GM18868 (cell line): ENCODE results near the gene TNK2.

Experiments
- ATAC-seq: cut with Tn5 transposase; IDR thresholded peaks from one replicate; pipeline ENCODE4 v1.9.1; 2021; ENCODE audit warnings: mild to moderate bottlenecking, moderate library complexity; ENCODE audit not compliant: unreplicated experiment

Gene TNK2

DNA sequence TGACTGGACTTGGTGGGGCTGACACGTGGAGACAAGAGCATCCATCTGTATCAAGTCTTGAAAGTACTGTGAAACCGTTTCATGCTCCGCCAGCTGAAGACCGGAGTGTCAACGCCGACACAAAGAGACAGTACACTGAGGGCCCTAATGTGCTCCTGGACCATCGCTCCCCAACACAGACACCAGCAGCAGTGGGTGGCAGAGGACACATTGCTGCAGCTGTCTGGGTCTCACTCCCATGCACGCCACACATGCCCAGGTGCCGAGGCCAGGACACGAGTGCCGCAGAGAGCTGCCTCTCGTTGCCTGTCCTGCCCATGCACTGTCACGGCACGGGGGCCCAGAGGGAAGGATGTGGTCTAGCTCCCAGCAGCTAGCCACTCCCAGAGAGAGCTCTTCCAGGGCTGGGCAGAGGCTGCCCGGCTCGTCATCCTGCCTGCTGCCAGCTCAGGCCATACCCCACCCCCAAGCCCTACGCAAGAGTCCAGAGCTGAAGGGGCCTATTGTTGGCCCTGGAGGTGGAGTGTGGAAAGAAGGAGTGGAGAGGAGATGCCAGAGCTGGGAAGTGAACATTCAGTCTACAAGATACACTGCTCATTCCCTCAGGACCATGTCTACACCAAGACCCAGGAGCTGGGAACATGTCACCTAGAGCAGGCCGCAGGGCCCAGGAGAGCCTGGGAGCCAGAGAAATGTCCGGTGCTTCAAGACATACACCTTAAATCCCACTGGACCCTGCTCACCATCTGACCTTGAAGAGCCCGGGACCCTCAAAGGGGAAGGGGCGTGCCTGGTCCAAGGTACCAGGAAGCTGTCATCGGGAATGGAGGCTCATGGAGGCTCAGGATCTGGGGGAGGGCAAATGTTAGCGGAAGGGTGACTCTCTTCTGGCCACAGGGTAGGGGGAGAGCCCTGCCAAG lies 7.7 kb downstream of the TNK2 start:
- ATAC-seq, result peak; percentile 44

DNA sequence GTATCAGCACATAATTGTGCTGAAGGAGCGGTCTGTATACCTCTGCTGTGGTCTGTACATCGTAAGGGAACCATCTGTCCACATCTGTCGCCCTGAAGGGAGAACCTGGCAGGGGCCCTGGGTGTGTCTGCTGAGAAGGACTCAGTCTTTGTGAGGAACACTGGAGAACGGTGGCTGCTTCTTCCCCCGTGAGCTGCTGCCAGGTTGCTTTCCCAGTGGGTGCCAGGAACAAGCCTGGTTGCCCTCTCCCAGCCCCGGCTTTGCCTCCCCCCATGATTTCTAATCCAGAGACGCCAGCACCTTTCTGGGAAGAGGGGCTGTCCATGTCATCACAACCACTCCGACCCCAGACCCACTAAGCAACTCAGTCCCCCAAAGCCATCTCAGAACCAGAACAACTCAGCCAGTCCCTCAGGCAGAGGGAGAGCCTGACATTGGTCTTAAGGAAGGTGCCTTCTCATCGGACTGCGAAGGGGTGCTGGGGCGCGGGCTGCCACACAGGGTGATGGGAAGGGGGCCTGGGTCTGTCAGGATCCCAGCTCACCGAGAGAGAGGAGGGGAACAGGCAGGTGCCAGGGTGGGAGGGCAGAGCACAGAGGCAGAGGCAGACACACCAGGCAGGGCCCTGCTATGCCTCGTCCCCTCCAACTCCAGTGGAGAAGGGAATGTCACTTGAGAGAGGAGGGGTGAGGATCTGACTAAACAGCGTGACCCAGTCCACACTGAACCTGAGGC lies 8.5 kb downstream of the TNK2 start:
- peak; percentile 3 for ATAC-seq

DNA sequence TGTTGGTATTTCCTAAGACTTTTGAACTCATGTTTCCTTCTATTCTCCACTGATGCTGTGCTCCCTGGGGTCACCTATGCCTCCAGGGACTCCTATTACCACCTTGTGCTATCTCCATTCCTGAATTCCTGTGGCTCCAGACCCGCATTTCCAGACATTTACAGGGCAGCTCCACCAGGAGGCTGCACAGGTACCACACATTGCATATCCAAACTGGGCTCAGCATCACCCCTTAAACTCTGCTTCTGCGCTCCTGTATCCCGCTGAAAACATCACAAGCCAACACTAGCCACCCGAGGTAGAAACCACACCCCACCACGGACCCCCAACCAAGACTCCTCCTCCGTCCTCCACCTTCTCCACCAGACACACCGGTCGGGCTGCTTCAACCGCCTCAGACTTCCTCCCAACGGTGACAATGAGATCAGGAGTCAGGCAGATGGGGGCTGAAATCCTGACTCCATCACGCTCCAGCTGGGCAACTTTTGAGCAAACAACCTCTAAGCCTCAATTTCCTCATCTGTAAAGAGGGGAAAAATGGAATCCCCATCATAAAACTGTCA lies 10.4 kb downstream of the TNK2 start:
- no peak for ATAC-seq

DNA sequence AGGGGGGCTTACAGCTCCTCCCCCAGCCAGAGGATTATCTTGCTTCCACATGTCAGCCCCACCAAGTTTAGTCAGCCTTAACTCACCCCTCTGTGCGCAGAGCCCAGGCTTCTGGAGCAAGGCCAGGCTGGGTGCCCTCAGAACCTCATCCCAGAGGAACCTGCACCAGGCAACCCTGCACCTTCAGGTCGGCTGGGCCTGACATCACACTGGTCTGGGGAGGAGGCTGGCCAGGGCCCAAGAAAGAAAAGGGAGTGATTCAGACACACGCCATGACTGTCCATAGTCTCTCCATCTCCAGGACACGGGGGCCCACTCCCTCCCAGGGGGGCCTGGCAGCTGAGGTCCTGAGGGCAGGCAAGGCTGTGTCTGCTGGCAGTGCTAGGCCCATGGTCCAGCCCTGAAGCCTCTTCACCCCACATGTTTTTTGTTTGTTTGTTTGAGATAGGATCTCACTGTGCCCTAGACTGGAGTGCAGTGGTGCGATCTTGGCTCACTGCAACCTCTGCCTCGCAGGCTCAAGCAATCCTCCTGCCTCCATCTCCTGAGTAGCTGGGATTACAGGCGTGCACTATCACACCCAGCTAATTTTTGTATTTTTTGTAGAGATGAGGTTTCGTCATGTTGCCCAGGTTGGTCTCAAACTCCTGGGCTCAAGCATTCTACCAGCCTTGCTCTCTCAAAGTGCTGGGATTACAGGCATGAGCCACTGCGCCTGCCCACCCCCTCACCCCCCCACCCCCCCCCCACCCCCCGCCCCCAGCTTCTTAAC lies 11.1 kb downstream of the TNK2 start:
- no peak for ATAC-seq

DNA sequence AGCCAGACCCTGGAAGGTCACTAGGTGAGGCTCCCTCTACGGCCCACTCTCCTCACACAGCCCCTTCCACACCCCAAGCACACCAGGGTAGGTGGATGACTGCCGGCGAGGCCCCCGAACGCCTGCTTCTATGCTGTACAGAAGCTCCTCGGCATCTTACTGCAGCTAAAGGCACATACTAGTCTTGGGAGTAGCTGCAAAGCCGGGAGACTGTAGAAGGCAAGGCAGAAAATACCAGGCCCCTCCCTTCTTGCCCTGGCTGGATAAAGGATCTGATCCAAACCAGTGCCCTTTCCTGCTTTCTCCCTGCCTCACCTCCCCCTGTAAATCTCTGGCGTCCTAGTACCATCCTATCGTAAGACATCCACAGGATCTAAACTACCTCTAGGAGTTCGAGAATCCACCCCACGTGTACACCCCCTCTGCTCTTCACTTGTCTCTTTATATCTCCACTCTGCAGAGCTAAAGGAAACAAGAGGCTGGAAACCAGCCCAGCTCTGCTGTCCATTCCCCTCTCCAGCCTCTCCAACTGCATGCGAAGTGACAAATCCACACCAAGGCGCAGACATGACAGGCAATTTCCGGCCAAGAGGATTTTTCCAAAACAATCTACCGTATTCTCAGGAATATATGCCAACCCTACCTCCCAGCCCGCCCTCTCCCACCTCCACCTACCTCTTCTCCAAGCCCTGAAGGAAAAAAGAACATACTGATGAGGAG lies 11.8 kb downstream of the TNK2 start:
- peak; percentile 7 for ATAC-seq

DNA sequence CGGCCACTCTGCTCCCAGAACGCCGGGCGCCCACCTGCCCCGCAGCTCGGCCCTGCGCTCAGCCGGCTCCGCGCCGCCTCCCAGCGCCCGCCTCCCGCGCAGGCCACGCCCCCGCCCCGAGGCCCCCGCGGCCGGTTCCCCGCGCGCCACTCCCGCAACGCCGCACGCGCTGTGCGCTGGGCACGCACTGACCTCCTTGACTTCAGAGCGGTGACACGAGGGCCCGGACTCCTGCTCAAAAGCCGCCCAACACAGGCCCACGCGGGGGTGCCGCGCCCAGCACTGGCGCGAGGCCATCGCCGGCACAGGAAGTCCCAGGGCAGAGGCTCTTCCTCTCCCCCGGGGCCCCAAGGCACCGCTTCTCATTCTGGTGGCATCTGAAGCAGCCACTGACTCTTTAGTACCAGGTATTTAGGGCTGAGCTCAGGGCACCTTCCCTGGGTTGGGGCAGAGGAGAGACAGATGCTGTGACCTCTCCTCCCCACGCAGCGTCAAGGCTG lies 12.4 kb downstream of the TNK2 start:
- ATAC-seq, result peak; percentile 47

DNA sequence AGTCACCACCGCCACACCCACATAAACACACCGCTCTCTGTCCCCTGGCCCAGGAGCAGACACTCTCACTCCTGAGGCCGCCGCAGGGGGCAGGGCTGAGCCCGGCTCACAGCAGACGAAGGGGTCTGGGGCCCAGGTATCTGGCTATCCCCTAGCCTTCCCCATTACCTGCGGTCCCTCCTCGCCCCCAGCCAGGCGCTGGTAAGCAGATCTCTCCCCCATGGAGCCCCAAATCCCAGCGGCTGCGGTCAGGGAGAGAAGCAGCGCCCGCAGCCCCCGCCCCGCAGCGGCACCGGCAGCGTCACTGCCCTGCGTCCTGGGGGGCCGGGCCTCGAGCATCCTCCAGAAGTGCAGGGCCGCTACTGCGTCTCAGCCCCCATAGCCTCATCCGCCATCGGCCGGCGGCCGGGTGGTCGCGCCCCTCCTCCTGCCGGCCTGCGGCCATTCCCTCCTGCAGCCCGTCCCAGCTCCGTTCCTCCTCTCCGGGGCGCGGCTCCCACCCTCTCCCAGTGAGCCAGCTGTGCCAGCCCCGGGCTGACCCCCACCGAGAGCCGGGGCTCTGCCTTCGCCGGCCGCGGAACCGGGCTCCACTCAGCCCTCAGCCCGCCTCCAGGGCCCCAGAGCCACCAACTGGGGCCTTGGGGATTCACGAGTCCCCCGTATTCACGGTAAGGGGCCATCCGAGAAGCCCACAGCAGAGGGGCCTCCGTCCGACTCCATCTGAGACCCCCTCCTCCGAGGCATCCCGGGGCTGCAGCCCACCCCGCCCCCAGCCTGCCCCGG lies 13.1 kb downstream of the TNK2 start:
- peak; percentile 55 for ATAC-seq

DNA sequence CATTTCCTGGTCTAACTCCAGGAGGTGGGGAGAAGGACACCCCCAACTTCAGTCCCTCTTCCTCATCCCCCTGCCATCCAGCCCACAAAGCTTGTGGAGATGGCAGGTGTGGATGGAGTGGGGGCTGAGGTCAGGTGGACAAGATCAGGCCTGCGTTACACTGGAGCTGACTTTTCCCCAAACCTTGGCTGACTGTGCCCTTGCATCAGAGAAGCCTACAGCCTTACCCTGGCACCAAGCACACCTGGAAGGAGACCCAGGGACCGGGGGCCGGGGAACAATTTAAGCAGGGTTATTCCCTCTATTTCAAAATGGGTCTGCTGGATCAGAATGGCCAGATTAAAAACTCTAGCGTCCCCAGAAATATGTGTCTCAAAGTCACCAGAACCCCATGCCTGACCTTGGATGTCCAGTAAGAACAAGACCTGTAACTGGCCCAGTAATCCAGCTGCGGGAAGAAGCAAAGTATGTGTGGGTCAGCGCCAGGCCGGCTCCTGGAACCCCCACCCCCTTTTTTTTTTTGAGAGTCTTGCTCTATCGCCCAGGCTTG lies 14.4 kb downstream of the TNK2 start:
- no peak for ATAC-seq

DNA sequence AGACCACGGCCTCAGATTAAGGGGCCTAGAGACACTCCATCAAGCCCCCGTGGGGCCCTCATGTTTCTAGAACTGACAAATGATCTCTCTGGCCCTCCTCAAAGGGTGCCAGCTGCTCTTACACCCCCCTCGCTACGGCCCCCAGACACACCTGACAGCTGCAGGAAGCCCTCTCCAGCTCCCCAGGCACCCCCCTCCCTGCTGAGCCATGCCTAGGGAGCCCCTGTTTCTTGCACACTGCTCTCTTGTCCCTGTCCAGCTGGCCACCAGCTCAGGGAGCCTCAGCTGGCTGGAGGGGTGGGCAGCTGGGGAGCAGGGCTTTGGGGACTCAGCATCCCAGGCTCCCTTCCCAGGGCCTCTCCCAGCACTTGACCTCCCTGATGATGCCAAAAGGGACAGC lies 14.8 kb downstream of the TNK2 start:
- ATAC-seq, result no peak

DNA sequence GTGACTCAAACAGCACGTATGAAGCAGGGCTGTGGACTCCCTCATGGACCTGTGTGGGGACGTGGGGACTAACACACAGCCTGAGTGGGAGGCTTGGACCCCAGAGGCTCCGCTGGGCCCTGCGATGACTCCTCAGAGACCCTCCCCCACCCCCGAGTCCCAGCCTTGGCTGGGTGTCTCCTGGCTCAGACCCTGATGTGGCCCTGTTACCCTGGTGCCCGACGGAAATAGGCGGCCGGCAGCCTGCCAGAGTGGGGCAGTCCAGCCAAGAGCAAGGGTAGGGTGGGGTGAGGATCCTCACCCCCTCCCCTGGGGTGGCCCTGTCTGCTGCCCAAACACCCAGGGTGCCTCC lies 15.3 kb downstream of the TNK2 start:
- no peak for ATAC-seq

DNA sequence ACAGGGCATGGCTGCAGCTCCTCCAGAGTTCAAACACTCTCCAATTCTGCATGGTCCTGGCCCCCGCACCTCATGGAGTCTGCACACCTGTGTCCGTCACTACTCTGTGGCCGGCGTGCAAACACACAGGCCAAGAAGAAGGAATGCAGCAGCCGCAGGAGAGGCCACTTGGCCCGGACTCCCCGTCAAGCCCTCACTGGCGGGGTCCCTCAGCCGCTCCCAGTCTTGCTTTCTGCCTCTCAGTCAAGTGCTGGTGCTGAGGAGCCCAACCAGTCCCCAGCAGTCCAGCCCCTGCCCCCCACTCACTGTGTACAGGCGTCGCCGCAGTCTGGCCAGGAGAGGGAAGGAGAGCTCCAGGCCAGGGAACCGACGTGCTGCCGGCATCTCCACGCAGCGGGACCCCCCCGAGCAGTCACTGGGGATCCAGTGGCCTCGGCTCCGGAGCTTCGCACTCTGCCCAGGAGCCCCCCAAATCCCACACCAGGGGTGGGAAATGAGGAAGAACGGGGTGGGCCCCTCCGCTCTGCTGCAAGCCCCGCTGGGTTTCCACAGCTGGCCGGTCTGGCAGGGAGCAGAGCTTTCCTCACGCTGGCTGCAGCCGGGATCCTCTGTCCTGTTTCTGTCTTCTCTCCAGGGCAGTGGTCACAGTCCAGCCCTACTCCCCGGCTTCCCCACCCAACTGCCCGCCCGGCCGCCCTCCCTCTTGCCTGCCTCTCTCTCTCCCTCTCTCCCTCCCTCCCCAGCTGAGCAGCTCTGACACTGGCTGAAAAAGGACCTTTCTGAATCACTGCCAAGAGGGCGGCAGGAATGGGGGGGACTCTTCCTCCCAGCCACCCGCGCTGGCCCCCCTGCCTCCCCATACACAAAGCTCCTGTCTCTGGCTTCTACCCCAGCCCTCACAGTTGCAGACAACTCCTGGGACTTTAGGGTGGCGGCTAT lies 16.0 kb downstream of the TNK2 start:
- ATAC-seq, result no peak

DNA sequence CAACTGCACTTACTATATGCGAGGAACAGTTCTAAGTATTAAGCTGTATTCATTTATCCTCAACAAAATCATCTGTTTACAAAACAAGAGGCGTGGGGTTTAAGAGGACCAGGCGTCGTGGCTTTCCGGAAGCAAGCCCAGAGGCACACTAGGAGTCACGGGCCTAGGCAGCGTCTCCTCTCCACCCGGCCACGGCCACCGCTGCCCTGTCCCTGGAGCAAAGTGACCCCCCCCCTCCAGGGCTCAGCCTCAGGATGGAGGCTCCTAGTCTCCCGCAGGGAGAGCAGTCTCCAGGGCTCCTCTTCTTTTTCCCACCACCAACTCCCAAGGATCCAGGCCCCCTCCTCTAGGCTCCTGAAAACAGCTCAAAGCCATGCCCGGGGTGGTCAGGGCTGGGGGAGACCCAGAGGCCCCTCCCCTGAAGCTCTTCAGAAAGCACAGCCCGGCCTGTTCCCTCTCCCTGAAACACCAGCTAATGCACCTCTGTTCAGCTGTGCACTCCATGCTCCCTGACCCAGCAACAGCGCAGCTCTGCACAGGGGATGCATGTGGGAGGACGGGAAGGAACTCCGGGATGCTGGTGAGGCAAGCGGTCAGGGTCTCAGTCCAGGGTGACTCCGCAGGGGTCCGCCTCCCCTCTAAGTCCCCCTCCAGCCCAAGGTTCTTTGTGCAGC lies 16.8 kb downstream of the TNK2 start:
- no peak for ATAC-seq

DNA sequence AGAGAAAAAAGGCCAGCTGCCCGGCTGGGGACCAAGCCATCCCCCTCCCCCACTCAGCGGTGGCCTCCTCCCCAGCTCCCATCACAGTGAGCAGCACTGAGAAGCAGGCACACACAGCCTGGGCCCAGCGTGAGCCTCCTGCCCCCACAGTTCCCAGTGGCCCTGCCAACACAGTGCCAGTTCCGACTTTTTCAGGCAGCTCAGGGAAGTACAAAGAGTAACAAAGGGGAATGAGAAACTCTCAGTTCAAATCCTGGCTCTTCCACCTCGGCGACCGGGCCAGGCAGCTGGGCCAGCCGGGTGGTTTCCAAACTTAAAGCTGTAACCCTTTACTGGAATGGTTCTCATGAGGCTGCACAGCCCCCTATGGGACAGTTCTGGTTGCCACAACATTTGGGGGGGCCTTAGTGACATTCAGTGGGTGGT lies 18.5 kb downstream of the TNK2 start:
- ATAC-seq, result no peak

DNA sequence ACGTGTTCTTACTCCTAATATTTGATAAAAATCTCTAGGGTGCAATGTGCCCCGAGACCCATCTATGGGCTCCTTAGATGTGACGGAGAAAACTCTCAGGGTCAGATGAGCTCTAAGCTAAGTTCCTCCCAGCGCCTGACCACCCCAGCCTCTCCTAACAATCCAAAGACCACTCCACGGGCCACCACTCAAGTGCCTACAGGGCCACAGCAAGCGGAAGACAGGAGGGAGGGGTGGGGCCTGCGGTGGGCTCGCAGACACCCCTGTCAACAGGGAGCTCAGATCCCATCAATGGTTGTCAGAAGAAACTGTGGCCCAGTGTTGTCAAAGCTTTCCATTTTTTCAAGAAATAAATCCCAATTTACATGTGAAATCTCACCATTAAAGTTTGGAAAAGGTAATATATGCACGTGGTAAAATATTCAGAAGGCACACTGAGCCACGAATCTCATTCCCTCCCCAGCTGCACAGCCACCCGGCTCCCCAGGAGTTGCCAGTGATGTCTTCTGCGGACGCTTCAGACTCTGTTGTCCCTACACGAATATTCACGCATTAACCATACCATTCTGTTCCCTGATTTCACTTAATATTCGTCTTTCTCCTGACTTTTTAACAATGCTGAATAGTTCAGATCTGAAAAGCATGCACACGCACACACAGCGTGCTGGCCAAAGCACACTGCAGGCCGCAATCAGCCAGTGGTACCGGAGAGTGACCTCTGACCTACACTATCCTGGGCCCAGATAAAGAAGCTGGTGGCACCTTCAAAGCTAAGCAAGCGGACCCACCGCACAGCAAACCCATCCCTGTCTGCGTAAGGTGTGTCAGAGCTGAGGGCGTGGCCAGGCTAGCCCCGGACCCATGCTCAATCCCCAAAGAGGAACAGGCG lies 19.1 kb downstream of the TNK2 start:
- no peak for ATAC-seq

DNA sequence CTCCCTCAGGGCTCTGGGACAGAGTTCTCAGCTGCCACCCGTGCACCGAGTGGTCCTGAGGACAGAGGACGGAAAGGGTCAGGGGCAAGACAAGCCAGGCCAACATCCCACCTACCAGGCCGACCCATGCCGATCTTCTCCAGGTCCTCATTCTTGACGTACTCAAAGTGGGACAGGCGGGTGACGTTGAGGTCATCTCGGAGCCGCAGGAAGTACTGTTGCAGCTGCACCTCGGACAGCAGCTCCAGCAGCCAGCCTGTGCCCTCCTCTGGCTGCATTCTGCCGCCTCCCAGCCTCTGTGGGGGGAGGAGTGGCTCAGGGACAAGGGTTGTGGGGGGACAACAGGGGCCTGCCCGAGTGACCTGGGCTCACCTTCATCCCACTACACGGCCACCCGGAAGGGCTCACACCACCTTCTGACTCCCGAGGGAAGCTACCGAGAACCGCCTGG lies 20.0 kb downstream of the TNK2 start:
- no peak for ATAC-seq

DNA sequence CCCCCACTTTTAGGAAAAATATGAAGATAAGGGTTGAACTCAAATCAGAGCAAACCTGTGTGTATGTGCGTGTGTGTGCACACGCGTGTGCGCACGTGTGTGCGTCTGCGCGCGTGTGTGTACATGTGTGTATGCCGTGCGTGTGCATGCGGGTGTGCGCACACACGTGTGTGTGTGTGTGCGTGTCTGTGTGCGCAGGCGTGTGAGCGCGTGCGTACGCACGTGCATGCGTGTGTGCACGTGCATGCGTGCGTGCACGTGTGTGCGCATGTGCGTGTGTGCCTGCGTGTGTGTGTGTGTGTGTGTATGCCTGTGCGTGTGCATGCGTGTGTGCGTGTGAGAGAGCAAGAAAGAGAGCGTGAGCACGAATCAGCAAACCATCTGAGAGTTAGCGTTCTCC lies 20.7 kb downstream of the TNK2 start:
- ATAC-seq, result no peak
